HG03039 (cell line): Measurements from ENCODE around the gene MYO19.
"Not testable (repeated sequence)": the region's sequence is repeated elsewhere in the genome, so short reads cannot be mapped to it uniquely, and the experiment has no call there.

ENCODE experiments used
- ATAC-seq: cut with Tn5 transposase; IDR thresholded peaks from one replicate; pipeline ENCODE4 v1.9.1; 2021; ENCODE audit warnings: mild to moderate bottlenecking, moderate library complexity; ENCODE audit not compliant: unreplicated experiment

Gene MYO19

GRCh38 chr17:36468903-36469635 is 65.6 kb downstream of the MYO19 start:
- no peak for ATAC-seq

DNA sequence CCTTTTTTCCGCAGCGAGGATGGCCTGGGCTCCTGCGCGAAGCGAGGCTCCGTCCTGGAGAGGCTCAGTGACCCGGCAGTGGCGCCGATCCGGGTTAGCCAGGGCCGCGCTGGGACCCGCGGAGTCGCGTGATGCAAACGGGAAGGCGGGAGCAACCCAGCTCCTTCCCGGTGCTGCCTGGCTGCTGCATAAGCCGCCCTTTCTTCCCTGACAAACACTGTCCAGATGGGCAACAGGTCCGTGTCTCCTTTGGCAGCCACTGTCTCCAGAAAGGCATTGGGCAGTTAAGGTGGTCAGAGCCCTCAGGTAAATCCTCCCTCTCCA is 69.9 kb downstream of the MYO19 start:
- no peak for ATAC-seq

DNA sequence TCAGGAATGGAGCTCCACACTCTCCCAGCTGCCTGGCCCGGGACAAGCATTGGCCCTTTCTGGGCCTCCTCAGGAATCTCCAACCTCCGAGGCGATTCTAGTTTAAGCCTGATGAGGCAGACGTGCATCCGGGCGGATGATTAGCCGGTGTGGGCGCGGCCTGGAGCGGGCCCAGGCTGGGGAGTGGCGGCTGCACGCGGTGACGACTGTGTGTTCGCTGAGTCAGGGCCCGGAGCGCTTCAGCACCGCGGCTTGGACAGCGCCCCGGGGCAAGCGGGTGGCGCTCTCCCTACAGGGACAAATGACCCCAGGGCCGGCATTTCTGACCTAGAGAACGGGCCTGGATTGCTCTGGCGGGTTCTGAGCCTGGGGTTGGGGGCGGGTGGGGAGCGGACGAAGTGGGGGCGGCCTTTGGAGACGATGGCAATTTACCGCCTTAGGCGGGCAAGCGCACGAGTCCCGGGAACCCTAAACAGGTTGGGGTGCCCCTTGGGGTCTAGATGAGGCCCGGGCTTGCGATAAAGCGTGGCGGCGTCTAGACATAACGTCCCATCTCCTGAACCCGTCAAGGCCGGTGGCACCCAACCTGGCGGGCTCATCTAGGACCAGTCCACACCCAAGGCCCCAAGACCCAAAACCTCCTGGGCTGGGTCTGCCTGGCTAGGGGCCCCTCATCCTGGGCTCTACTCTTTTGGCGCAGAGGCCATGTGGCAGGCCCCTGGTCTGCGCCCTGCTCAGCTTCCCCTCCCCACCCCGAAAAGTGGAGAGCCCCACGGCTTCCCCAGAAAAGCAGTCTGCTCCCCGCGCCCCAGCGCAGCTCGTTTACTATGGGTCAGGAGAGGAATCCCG is 70.5 kb downstream of the MYO19 start:
- ATAC-seq, result no peak

DNA sequence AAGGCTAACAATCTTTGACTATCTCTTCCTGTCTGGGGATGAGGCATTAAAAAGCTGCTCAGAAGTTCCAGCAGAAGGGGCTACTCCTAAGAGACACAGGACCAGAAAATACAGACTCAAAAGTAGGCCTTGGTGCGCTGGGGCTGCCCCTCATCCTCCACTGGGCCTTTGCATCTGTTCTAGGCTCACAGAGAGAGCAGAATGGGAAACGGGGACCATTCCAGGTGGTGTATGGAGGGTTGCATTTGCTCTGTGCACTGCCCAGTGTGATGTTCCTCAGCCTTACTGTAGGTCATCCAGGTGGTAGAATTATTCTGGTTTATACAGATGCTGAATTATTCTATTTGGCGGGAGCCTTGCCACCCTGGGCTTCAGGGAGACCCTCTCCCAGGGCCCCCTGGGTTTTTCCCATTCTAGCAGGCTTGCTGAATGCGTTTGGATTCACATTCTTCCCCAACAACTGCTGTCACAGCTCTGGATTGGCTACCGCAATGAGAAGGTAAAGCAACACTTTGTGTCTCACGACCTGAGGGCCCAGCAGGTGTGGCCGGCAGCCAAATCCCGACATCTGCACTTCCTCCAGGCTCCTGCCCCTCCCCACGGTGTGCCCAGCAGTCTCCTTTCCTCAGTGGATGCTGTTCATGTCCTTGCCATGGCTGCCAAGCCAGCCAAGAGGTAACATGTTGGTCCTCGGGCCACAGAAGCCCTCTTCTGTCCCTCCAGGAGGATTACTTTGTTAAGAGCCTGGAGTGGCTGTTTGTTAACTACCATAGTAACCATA is 73.1 kb downstream of the MYO19 start:
- no peak for ATAC-seq

DNA sequence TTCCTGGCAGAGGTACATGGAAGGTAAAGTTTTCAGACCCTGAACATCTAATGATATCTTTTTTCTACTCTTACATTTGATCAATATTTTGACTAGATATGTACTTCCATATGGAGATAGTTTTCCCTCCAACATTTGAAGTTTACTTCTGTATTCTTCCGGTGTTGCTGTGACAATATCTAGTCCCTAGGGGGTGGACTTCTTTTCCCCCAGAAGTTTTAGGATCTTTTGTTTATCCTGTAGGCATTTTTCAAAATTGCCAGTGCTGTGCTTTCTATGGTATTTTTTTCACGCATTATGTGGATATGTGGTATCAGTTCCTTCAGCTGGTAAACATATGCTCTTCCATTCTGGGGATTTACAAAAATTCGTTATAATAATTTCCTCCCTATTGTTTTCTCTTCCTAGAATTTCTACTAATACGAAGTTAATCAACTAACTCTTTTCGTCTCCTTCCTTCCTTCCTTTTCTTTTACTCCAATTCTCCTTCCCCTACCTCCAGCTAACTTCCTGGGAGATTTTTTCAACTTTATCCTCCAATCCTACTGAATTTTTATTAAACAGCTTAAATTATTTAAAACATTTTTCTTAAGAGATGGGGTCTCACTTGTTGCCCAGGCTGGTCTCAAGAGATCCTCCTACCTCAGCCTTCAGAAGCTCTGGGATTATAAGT is 74.3 kb downstream of the MYO19 start:
- ATAC-seq, result no peak

- no peak for ATAC-seq
Measured at GRCh38 chr17:36459601-36460000, 75.1 kb downstream of the MYO19 start.

DNA sequence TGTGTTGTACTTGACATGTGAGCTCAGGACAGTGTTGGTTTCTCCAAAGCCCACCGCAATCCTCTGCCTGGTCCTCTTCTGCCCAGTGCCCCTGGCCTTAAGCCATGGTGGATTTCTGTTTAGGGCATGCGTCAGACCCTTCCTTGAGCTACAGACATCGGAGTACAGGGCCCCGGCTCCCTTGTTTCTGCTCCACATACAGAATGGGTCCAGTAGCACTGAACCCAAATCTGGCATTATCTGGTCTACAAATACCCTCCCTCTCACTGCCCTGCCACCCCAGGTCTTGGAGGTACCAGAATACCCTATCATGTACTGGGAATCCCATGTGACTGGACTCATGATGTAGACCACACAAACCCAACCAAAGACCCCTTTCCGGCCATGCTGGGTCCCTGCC is 75.6 kb downstream of the MYO19 start:
- no peak for ATAC-seq

GRCh38 chr17:36457701-36458100 is 77.0 kb downstream of the MYO19 start:
- not testable (repeated sequence) for ATAC-seq

GRCh38 chr17:36452888-36453287 is 81.8 kb downstream of the MYO19 start:
- ATAC-seq, result not testable (repeated sequence)

- not testable (repeated sequence) for ATAC-seq
Measured at GRCh38 chr17:36449997-36450396, 84.7 kb downstream of the MYO19 start.
